HEK293T (cell line): ENCODE results near the gene EDC3.

Source experiments
- ARNT ChIP-seq: fragments of 450-650 bp; IDR thresholded peaks from 2 replicates; pipeline ENCODE4 v1.6.1; 2017; ENCODE audit warnings: mild to moderate bottlenecking
- BHLHE40 ChIP-seq: fragments of 450-650 bp; IDR thresholded peaks from 2 replicates; pipeline ENCODE4 v1.6.1; 2016; ENCODE audit warnings: mild to moderate bottlenecking, moderate library complexity, borderline replicate concordance
- ELF4 ChIP-seq: fragments of 450-650 bp; IDR thresholded peaks from 2 replicates; pipeline ENCODE4 v1.6.1; 2017; ENCODE audit warnings: antibody characterized with exemption
- FOXA1 ChIP-seq: fragments of 450-650 bp; IDR thresholded peaks from 2 replicates; pipeline ENCODE4 v1.6.1; 2016; ENCODE audit warnings: mild to moderate bottlenecking
- FOXK2 ChIP-seq: fragments of 450-650 bp; IDR thresholded peaks from 2 replicates; pipeline ENCODE4 v1.6.1; 2016; ENCODE audit warnings: mild to moderate bottlenecking
- FOXM1 ChIP-seq: fragments of 450-650 bp; IDR thresholded peaks from 2 replicates; pipeline ENCODE4 v1.6.1; 2017; ENCODE audit warnings: mild to moderate bottlenecking, borderline replicate concordance
- HDGF ChIP-seq: fragments of 450-650 bp; IDR thresholded peaks from 2 replicates; pipeline ENCODE4 v1.6.1; 2017; ENCODE audit warnings: antibody characterized with exemption, borderline replicate concordance
- LEF1 ChIP-seq: fragments of 450-650 bp; IDR thresholded peaks from 2 replicates; pipeline ENCODE4 v1.6.1; 2017; ENCODE audit warnings: mild to moderate bottlenecking, borderline replicate concordance
- SP1 ChIP-seq: fragments of 450-650 bp; IDR thresholded peaks from 2 replicates; pipeline ENCODE4 v1.6.1; 2017
- SUZ12 ChIP-seq: fragments of 450-650 bp; IDR thresholded peaks from 2 replicates; pipeline ENCODE4 v1.6.1; 2016; ENCODE audit warnings: mild to moderate bottlenecking

GRCh38 chr15:74709892-74710291 lies 14.1 kb upstream of the EDC3 start:
- no peak for TF ChIP-seq FOXA1
- no peak for TF ChIP-seq BHLHE40
- no peak for TF ChIP-seq ELF4
- TF ChIP-seq FOXM1 = no peak
- TF ChIP-seq LEF1 = no peak
- TF ChIP-seq FOXK2 = no peak
- TF ChIP-seq SP1 = no peak
- TF ChIP-seq HDGF = no peak
- TF ChIP-seq ARNT = no peak
- TF ChIP-seq SUZ12 = no peak
